KMS-11 (cell line): Measurements from ENCODE around the gene SYT3.

Experiments used
- H2AFZ ChIP-seq: fragments of 200-600 bp; sonication (generic); 2 replicates; pipeline ENCODE4 v1.6.1; 2016; ENCODE audit warnings: antibody characterized with exemption, mixed run types, low read depth
- H3K27ac ChIP-seq: fragments of 200-600 bp; sonication (generic); 2 replicates; pipeline ENCODE4 v1.6.1; 2016; ENCODE audit warnings: mild to moderate bottlenecking, mixed run types
- H3K27me3 ChIP-seq: fragments of 200-600 bp; sonication (generic); 2 replicates; pipeline ENCODE4 v1.6.1; 2017; ENCODE audit warnings: mild to moderate bottlenecking, low read depth, mixed run types, moderate library complexity; ENCODE audit not compliant: insufficient read depth
- H3K36me3 ChIP-seq: fragments of 200-600 bp; sonication (generic); 2 replicates; pipeline ENCODE4 v1.6.1; 2017; ENCODE audit warnings: mild to moderate bottlenecking, mixed run types; ENCODE audit not compliant: insufficient read depth
- H3K4me1 ChIP-seq: fragments of 200-600 bp; sonication (generic); 2 replicates; pipeline ENCODE4 v1.6.1; 2016; ENCODE audit warnings: mild to moderate bottlenecking, low read depth, mixed run types; ENCODE audit not compliant: poor library complexity, severe bottlenecking
- H3K4me2 ChIP-seq: fragments of 200-600 bp; sonication (generic); 2 replicates; pipeline ENCODE4 v1.7.0; 2016; ENCODE audit warnings: mild to moderate bottlenecking, mixed run types
- H3K4me3 ChIP-seq: fragments of 200-600 bp; sonication (generic); IDR thresholded peaks from 2 replicates; pipeline ENCODE4 v1.6.1; 2017; ENCODE audit warnings: low read depth, low read length, mixed read lengths; ENCODE audit not compliant: insufficient read depth
- H3K79me2 ChIP-seq: fragments of 200-600 bp; sonication (generic); 2 replicates; pipeline ENCODE4 v1.6.1; 2016; ENCODE audit warnings: low read depth, mixed run types; ENCODE audit not compliant: insufficient read depth
- H3K9ac ChIP-seq: fragments of 200-600 bp; sonication (generic); 2 replicates; pipeline ENCODE4 v1.6.1; 2016; ENCODE audit warnings: mild to moderate bottlenecking, mixed run types
- H4K20me1 ChIP-seq: fragments of 200-600 bp; sonication (generic); 2 replicates; pipeline ENCODE4 v1.6.1; 2016; ENCODE audit warnings: mild to moderate bottlenecking, mixed run types; ENCODE audit not compliant: insufficient read depth
- CTCF ChIP-seq: fragments of 200-600 bp; sonication (generic); conservative IDR thresholded peaks from 2 replicates; pipeline ENCODE4 v1.6.1; 2017; ENCODE audit warnings: low read depth, mild to moderate bottlenecking, antibody characterized with exemption, low read length, moderate library complexity, mixed read lengths

SYT3 gene

GRCh38 chr19:50638600-50638999, 1.1 kb downstream of the SYT3 start:
- Histone ChIP-seq H3K4me3 (no peak overlapping the region), H2AFZ (no peak overlapping the region), H3K27me3 (peaks cover 7% of the 10 kb centered on the region; the same call in 1 of the 2 replicates), H3K4me2 (no peak overlapping the region), H3K9ac (no peak overlapping the region), H3K79me2 (no peaks in the 10 kb centered on the region), H3K4me1 (no peaks in the 10 kb centered on the region), H3K27ac (no peak overlapping the region), H4K20me1 (no peaks in the 10 kb centered on the region), H3K36me3 (no peaks in the 10 kb centered on the region)
- TF ChIP-seq CTCF = no peak

- Histone ChIP-seq H3K79me2 (no peaks in the 10 kb centered on the region), H4K20me1 (no peaks in the 10 kb centered on the region), H3K36me3 (no peaks in the 10 kb centered on the region), H3K4me1 (no peaks in the 10 kb centered on the region), H3K4me3 (no peak overlapping the region), H2AFZ (no peak overlapping the region), H3K9ac (no peak overlapping the region), H3K27ac (no peak overlapping the region), H3K27me3 (peaks cover 7% of the 10 kb centered on the region; the same call in 1 of the 2 replicates), H3K4me2 (no peak overlapping the region)
- TF ChIP-seq CTCF = no peak
These were observed 3.2 kb downstream of the SYT3 start for GRCh38 chr19:50636317-50637085.

- Histone ChIP-seq H4K20me1 (no peaks in the 10 kb centered on the region), H3K27ac (no peak overlapping the region), H3K27me3 (peaks cover 14% of the 10 kb centered on the region; the same call in 1 of the 2 replicates), H3K36me3 (no peaks in the 10 kb centered on the region), H2AFZ (no peak overlapping the region), H3K4me1 (no peaks in the 10 kb centered on the region), H3K79me2 (no peaks in the 10 kb centered on the region), H3K4me2 (no peak overlapping the region), H3K4me3 (no peak overlapping the region), H3K9ac (no peak overlapping the region)
- TF ChIP-seq CTCF = no peak
These were observed 5.7 kb downstream of the SYT3 start for GRCh38 chr19:50633973-50634372.

- H3K4me3 ChIP-seq = no peak overlapping the region
- H3K4me2 ChIP-seq = no peak overlapping the region
- H3K79me2 ChIP-seq = no peaks in the 10 kb centered on the region
- H3K27ac ChIP-seq = no peak overlapping the region
- H3K9ac ChIP-seq = no peak overlapping the region
- H3K4me1 ChIP-seq = no peaks in the 10 kb centered on the region
- no peak for TF ChIP-seq CTCF
- no peaks in the 10 kb centered on the region for H3K36me3 ChIP-seq
- no peak overlapping the region for H2AFZ ChIP-seq
- H4K20me1 ChIP-seq = no peaks in the 10 kb centered on the region
- H3K27me3 ChIP-seq = peaks cover 14% of the 10 kb centered on the region; the same call in 1 of the 2 replicates
These were observed 6.3 kb downstream of the SYT3 start for GRCh38 chr19:50633359-50633758.
